IPS-18a (cell line): ENCODE measurements around the gene LAMA4.

Experiments used
- H3K27ac ChIP-seq: one replicate; pipeline ENCODE4 v1.5.1; 2013; ENCODE audit warnings: low read length
- H3K27me3 ChIP-seq: one replicate; pipeline ENCODE4 v1.6.1; 2013; ENCODE audit warnings: mild to moderate bottlenecking, low read length; ENCODE audit not compliant: control insufficient read depth, insufficient read depth
- H3K36me3 ChIP-seq: one replicate; pipeline ENCODE4 v1.6.1; 2013; ENCODE audit warnings: low read depth, low read length; ENCODE audit not compliant: control insufficient read depth
- H3K4me1 ChIP-seq: one replicate; pipeline ENCODE4 v1.6.1; 2013; ENCODE audit warnings: low read depth, low read length; ENCODE audit not compliant: control insufficient read depth
- H3K4me3 ChIP-seq: one replicate; pipeline ENCODE4 v1.5.1; 2013; ENCODE audit warnings: low read length
- H3K9ac ChIP-seq: one replicate; pipeline ENCODE4 v1.6.1; 2013; ENCODE audit warnings: mild to moderate bottlenecking, low read length, moderate library complexity
- H3K9me3 ChIP-seq: one replicate; pipeline ENCODE4 v1.6.1; 2013; ENCODE audit warnings: low read depth, low read length; ENCODE audit not compliant: control insufficient read depth

LAMA4 gene

GRCh38 chr6:112270756-112271155 is 16.4 kb upstream of the LAMA4 start:
- Histone ChIP-seq H3K27me3 (no peaks in the 10 kb centered on the region), H3K4me1 (no peaks in the 10 kb centered on the region), H3K9me3 (no peaks in the 10 kb centered on the region), H3K4me3 (no peak overlapping the region), H3K36me3 (no peaks in the 10 kb centered on the region), H3K9ac (no peak overlapping the region), H3K27ac (no peak overlapping the region)

GRCh38 chr6:112269979-112270566 is 15.7 kb upstream of the LAMA4 start:
- H3K4me3 ChIP-seq: no peak overlapping the region
- no peaks in the 10 kb centered on the region for H3K27me3 ChIP-seq
- no peaks in the 10 kb centered on the region for H3K4me1 ChIP-seq
- H3K9me3 ChIP-seq: no peaks in the 10 kb centered on the region
- no peak overlapping the region for H3K9ac ChIP-seq
- H3K27ac ChIP-seq: no peak overlapping the region
- H3K36me3 ChIP-seq: no peaks in the 10 kb centered on the region

GRCh38 chr6:112269114-112269513 is 14.7 kb upstream of the LAMA4 start:
- H3K4me3 ChIP-seq: no peak overlapping the region
- H3K27ac ChIP-seq: no peak overlapping the region
- H3K9ac ChIP-seq: no peak overlapping the region
- H3K4me1 ChIP-seq: no peaks in the 10 kb centered on the region
- H3K9me3 ChIP-seq: no peaks in the 10 kb centered on the region
- H3K36me3 ChIP-seq: no peaks in the 10 kb centered on the region
- no peaks in the 10 kb centered on the region for H3K27me3 ChIP-seq

GRCh38 chr6:112268654-112269053 is 14.3 kb upstream of the LAMA4 start:
- Histone ChIP-seq H3K27me3 (no peaks in the 10 kb centered on the region), H3K9ac (no peak overlapping the region), H3K27ac (no peak overlapping the region), H3K9me3 (no peaks in the 10 kb centered on the region), H3K4me3 (no peak overlapping the region), H3K36me3 (no peaks in the 10 kb centered on the region), H3K4me1 (no peaks in the 10 kb centered on the region)

GRCh38 chr6:112268019-112268418 is 13.7 kb upstream of the LAMA4 start:
- Histone ChIP-seq H3K9ac (no peak overlapping the region), H3K27me3 (no peaks in the 10 kb centered on the region), H3K36me3 (no peaks in the 10 kb centered on the region), H3K4me1 (no peaks in the 10 kb centered on the region), H3K4me3 (no peak overlapping the region), H3K9me3 (no peaks in the 10 kb centered on the region), H3K27ac (no peak overlapping the region)

GRCh38 chr6:112266331-112266730 is 12.0 kb upstream of the LAMA4 start:
- H3K9ac ChIP-seq: no peak overlapping the region
- H3K27ac ChIP-seq: no peak overlapping the region
- no peaks in the 10 kb centered on the region for H3K4me1 ChIP-seq
- no peaks in the 10 kb centered on the region for H3K27me3 ChIP-seq
- H3K4me3 ChIP-seq: no peak overlapping the region
- no peaks in the 10 kb centered on the region for H3K36me3 ChIP-seq
- no peaks in the 10 kb centered on the region for H3K9me3 ChIP-seq

- Histone ChIP-seq H3K4me1 (no peaks in the 10 kb centered on the region), H3K36me3 (no peaks in the 10 kb centered on the region), H3K4me3 (no peak overlapping the region), H3K9me3 (no peaks in the 10 kb centered on the region), H3K27me3 (peaks cover 13% of the 10 kb centered on the region), H3K27ac (no peak overlapping the region), H3K9ac (no peak overlapping the region)
These were observed 4.9 kb upstream of the LAMA4 start for GRCh38 chr6:112259337-112259675.

- Histone ChIP-seq H3K9me3 (no peaks in the 10 kb centered on the region), H3K27me3 (peaks cover 18% of the 10 kb centered on the region), H3K4me1 (no peaks in the 10 kb centered on the region), H3K36me3 (no peaks in the 10 kb centered on the region), H3K27ac (no peak overlapping the region), H3K9ac (no peak overlapping the region), H3K4me3 (no peak overlapping the region)
These were observed 4.4 kb upstream of the LAMA4 start for GRCh38 chr6:112258642-112259336.

- Histone ChIP-seq H3K9ac (no peak overlapping the region), H3K36me3 (no peaks in the 10 kb centered on the region), H3K4me1 (peaks cover 11% of the 10 kb centered on the region), H3K27me3 (peaks cover 33% of the 10 kb centered on the region), H3K9me3 (no peaks in the 10 kb centered on the region), H3K4me3 (no peak overlapping the region), H3K27ac (no peak overlapping the region)
These were observed 3.0 kb upstream of the LAMA4 start for GRCh38 chr6:112257178-112257855.

- peaks cover 38% of the 10 kb centered on the region for H3K27me3 ChIP-seq
- no peak overlapping the region for H3K27ac ChIP-seq
- H3K4me3 ChIP-seq: peak overlapping the region; percentile 89
- no peaks in the 10 kb centered on the region for H3K9me3 ChIP-seq
- no peak overlapping the region for H3K9ac ChIP-seq
- H3K36me3 ChIP-seq: no peaks in the 10 kb centered on the region
- peaks cover 11% of the 10 kb centered on the region for H3K4me1 ChIP-seq
These were observed 554 bp upstream of the LAMA4 start for GRCh38 chr6:112254921-112255320.

GRCh38 chr6:112253498-112253840 is 898 bp downstream of the LAMA4 start:
- Histone ChIP-seq H3K36me3 (no peaks in the 10 kb centered on the region), H3K27ac (no peak overlapping the region), H3K9me3 (no peaks in the 10 kb centered on the region), H3K9ac (peak overlapping the region; percentile 58), H3K27me3 (peaks cover 38% of the 10 kb centered on the region), H3K4me1 (peaks cover 11% of the 10 kb centered on the region), H3K4me3 (peak overlapping the region; percentile 89)
